ENCODE data around the gene APOD. TPM values are rescaled to one million over a fixed set of nuclear protein-coding genes. Genes with fewer than 3 reads are reported as not detected.

The APOD gene
- total and polyA plus RNA-seq, 10 of the 15 experiments (the other 5 are each of a cell fraction or from before 2014, with no cell fraction given), result 0.06 to 0.77 (median 0.47) TPM; not detected in 3

DNA sequence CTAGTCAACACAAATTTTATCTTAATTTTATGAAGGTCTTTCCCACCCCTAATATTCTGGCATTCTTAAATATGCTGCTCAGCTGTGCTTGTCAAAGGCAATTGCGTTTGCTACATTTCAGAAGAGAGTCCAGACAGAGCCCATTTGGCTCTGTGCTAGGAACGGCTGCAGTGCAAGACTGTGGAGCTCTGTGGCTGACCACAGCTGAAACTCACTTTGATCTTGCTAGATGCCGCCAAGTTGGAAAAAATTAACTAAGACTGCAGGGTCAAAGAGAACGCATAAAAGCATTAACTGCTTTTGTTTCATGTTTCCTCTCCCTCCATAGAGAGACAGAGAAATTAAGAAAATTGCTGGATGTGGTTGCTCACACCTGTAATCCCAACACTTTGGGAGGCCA lies 33.0 kb downstream of the APOD start:
- Histone ChIP-seq H4K20me1 (ENCODE audit: control insufficient read depth, insufficient read depth) (no peaks in the 10 kb centered on the region), H3K36me3 (ENCODE audit: control insufficient read depth in 2 of 2, insufficient read depth in 2 of 2, low read length in 1 of 2) (no peaks in the 10 kb centered on the region), H3K27ac (ENCODE audit: control insufficient read depth, insufficient read depth) (peak overlapping the region; percentile 49; the same call in 1 of the 2 replicates), H2AFZ (ENCODE audit: control insufficient read depth, low read depth, low read length) (peak overlapping the region; percentile 69), H3K27me3 (replicated peaks in 1 of 2; ENCODE audit: control insufficient read depth in 2 of 2, insufficient read depth in 2 of 2, low read length in 1 of 2) (no peaks in the 10 kb centered on the region), H3K9me3 (replicated peaks; ENCODE audit: control insufficient read depth, insufficient read depth, low read length) (no peaks in the 10 kb centered on the region), H3K9ac (ENCODE audit: control insufficient read depth, insufficient read depth, low read length) (no peak overlapping the region), H3K4me3 (no peak overlapping the region), H3K79me2 (ENCODE audit: control insufficient read depth, insufficient read depth, low read length) (no peaks in the 10 kb centered on the region), H3K4me2 (ENCODE audit: control insufficient read depth, insufficient read depth) (0 out of 2 replicates have a peak overlapping the region, but pooled peaks have one; percentile 40), H3K4me1 (ENCODE audit: control insufficient read depth, insufficient read depth, low read length) (peaks cover 23% of the 10 kb centered on the region)
- ChIA-PET CTCF (interaction anchor here (0.7 to 1.8 kb wide), 8 partner anchors 9 to 344 kb away, joined by 3 to 20 read pairs (median 4); partner anchors contain the start of gene XXYLT1), RAD21 (ENCODE audit: unreplicated experiment) (interaction anchor here (0.7 to 1.9 kb wide), 6 partner anchors 8 to 289 kb away, joined by 3 to 9 read pairs (median 4); partner anchors contain the start of gene XXYLT1), SMC1A (ENCODE audit: uncharacterized antibody, unreplicated experiment) (interaction anchor here (0.8 to 4.6 kb wide), 6 partner anchors 9 to 346 kb away, joined by 3 to 28 read pairs (median 6); partner anchors contain the start of gene XXYLT1), POLR2A (interaction anchor here (0.6 to 2.3 kb wide), 4 partner anchors 9 to 421 kb away, joined by 3 to 19 read pairs (median 5); partner anchors contain the start of genes ACAP2 and PPP1R2)
- no TSS peak for BruUV-seq (replicated peaks)
- in situ Hi-C loops (cut with MboI), result no loop called here
- DNase-seq (ENCODE audit: low read depth, low spot score) (no peak), ATAC-seq (peak; percentile 72), FAIRE-seq (no peak)
- intact Hi-C loops (cut with micrococcal nuclease; ENCODE audit: unreplicated experiment), result no loop called here
- WGBS (ENCODE audit: insufficient coverage, insufficient replicate concordance, low lambda C conversion rate, missing lambda C conversion rate), result 45% methylated on average over 4 of the region's 4 CpGs
- TF ChIP-seq HDAC2 (IDR thresholded peaks at IDR 0.05), result no peak
- no peak for TF ChIP-seq MXI1 (IDR thresholded peaks at IDR 0.05; ENCODE audit: low read depth, low read length)
- TF ChIP-seq ATF7 (IDR thresholded peaks at IDR 0.05; ENCODE audit: low read depth), result no peak
- TF ChIP-seq POLR2A (IDR thresholded peaks at IDR 0.05; ENCODE audit: low read depth, low read length), result no peak
- no peak for TF ChIP-seq CHD2 (IDR thresholded peaks at IDR 0.05; ENCODE audit: borderline replicate concordance, low read depth, low read length)
- TF ChIP-seq, protein P1, sequence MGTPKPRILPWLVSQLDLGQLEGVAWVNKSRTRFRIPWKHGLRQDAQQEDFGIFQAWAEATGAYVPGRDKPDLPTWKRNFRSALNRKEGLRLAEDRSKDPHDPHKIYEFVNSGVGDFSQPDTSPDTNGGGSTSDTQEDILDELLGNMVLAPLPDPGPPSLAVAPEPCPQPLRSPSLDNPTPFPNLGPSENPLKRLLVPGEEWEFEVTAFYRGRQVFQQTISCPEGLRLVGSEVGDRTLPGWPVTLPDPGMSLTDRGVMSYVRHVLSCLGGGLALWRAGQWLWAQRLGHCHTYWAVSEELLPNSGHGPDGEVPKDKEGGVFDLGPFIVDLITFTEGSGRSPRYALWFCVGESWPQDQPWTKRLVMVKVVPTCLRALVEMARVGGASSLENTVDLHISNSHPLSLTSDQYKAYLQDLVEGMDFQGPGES (IDR thresholded peaks at IDR 0.05), result no peak
- TF ChIP-seq MAX (IDR thresholded peaks at IDR 0.05; ENCODE audit: low read depth, low read length), result no peak
- no peak for TF ChIP-seq SIX5 (IDR thresholded peaks at IDR 0.05; ENCODE audit: low read depth, low read length, severe bottlenecking)
- TF ChIP-seq, protein P2, sequence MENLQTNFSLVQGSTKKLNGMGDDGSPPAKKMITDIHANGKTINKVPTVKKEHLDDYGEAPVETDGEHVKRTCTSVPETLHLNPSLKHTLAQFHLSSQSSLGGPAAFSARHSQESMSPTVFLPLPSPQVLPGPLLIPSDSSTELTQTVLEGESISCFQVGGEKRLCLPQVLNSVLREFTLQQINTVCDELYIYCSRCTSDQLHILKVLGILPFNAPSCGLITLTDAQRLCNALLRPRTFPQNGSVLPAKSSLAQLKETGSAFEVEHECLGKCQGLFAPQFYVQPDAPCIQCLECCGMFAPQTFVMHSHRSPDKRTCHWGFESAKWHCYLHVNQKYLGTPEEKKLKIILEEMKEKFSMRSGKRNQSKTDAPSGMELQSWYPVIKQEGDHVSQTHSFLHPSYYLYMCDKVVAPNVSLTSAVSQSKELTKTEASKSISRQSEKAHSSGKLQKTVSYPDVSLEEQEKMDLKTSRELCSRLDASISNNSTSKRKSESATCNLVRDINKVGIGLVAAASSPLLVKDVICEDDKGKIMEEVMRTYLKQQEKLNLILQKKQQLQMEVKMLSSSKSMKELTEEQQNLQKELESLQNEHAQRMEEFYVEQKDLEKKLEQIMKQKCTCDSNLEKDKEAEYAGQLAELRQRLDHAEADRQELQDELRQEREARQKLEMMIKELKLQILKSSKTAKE (IDR thresholded peaks at IDR 0.05; ENCODE audit: low read depth, poor library complexity, severe bottlenecking), result peak; percentile 24
- TF ChIP-seq TCF3 (IDR thresholded peaks at IDR 0.05; ENCODE audit: borderline replicate concordance, insufficient read depth, low read depth, low read length), result no peak
- no peak for TF ChIP-seq EZH2 (IDR thresholded peaks at IDR 0.05; ENCODE audit: borderline replicate concordance, control insufficient read depth, low read depth, low read length)
- no peak for TF ChIP-seq NBN (IDR thresholded peaks at IDR 0.05)
- TF ChIP-seq FOXK2 (IDR thresholded peaks at IDR 0.05), result no peak
- TF ChIP-seq, protein P3, sequence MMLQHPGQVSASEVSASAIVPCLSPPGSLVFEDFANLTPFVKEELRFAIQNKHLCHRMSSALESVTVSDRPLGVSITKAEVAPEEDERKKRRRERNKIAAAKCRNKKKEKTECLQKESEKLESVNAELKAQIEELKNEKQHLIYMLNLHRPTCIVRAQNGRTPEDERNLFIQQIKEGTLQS (IDR thresholded peaks at IDR 0.05; ENCODE audit: borderline replicate concordance, extremely low read depth, low read depth, low read length), result no peak
- peak; percentile 51; the same call in 1 of the 2 replicates for TF ChIP-seq RUNX3 (IDR thresholded peaks at IDR 0.05; ENCODE audit: low read length)
- peak; percentile 78; the same call in 1 of the 2 replicates for TF ChIP-seq TCF7 (IDR thresholded peaks at IDR 0.05; ENCODE audit: borderline replicate concordance)
- TF ChIP-seq SUPT20H (IDR thresholded peaks at IDR 0.05; ENCODE audit: borderline replicate concordance, control insufficient read depth, low read depth, low read length), result no peak
- TF ChIP-seq CHD4 (IDR thresholded peaks at IDR 0.05), result no peak
- no peak for TF ChIP-seq NFIC (IDR thresholded peaks at IDR 0.05; ENCODE audit: low read depth, low read length)

All from GM12878 (cell line).